A204.1 (cell line): ENCODE results near the gene XRN1.
"Not testable (repeated sequence)": the region's sequence is repeated elsewhere in the genome, so short reads cannot be mapped to it uniquely, and the experiment has no call there.

ENCODE experiments used
- FAIRE-seq: peaks from 2 replicates; lab custom pipeline; 2012; peaks lifted over from hg19 to GRCh38; lab: Jason Lieb, UNC

XRN1 gene

GRCh38 chr3:142438096-142438495 is 9.7 kb downstream of the XRN1 start:
- not testable (repeated sequence) for FAIRE-seq

GRCh38 chr3:142436951-142437585 is 10.8 kb downstream of the XRN1 start:
- peak; percentile 16 for FAIRE-seq

- FAIRE-seq, result no peak
Measured at GRCh38 chr3:142434503-142434902, 13.3 kb downstream of the XRN1 start.

GRCh38 chr3:142433110-142433509 is 14.7 kb downstream of the XRN1 start:
- FAIRE-seq, result no peak

GRCh38 chr3:142429582-142429981 is 18.3 kb downstream of the XRN1 start:
- FAIRE-seq, result no peak

GRCh38 chr3:142424754-142425153 is 23.1 kb downstream of the XRN1 start:
- FAIRE-seq, result no peak

GRCh38 chr3:142418926-142419592 is 28.8 kb downstream of the XRN1 start:
- FAIRE-seq, result no peak

- no peak for FAIRE-seq
Measured at GRCh38 chr3:142417302-142417701, 30.5 kb downstream of the XRN1 start.

GRCh38 chr3:142400537-142400936 is 47.3 kb downstream of the XRN1 start:
- not testable (repeated sequence) for FAIRE-seq

- FAIRE-seq, result no peak
Measured at GRCh38 chr3:142394921-142395622, 52.8 kb downstream of the XRN1 start.

- FAIRE-seq, result no peak
Measured at GRCh38 chr3:142385078-142385477, 62.8 kb downstream of the XRN1 start.

- no peak for FAIRE-seq
Measured at GRCh38 chr3:142374687-142375086, 73.2 kb downstream of the XRN1 start.

GRCh38 chr3:142369576-142369975 is 78.3 kb downstream of the XRN1 start:
- FAIRE-seq, result not testable (repeated sequence)

GRCh38 chr3:142366434-142366833 is 81.4 kb downstream of the XRN1 start:
- FAIRE-seq, result peak; percentile 29

GRCh38 chr3:142363936-142364467 is 83.8 kb downstream of the XRN1 start:
- FAIRE-seq, result no peak

- not testable (repeated sequence) for FAIRE-seq
Measured at GRCh38 chr3:142363433-142363832, 84.4 kb downstream of the XRN1 start.

GRCh38 chr3:142359367-142359766 is 88.5 kb downstream of the XRN1 start:
- FAIRE-seq, result no peak

- FAIRE-seq, result no peak
Measured at GRCh38 chr3:142356818-142357217, 91.0 kb downstream of the XRN1 start.

- no peak for FAIRE-seq
Measured at GRCh38 chr3:142355692-142356091, 92.1 kb downstream of the XRN1 start.

- FAIRE-seq, result no peak
Measured at GRCh38 chr3:142354076-142354475, 93.8 kb downstream of the XRN1 start.

GRCh38 chr3:142353571-142353970 is 94.3 kb downstream of the XRN1 start:
- no peak for FAIRE-seq

- not testable (repeated sequence) for FAIRE-seq
Measured at GRCh38 chr3:142352698-142353097, 95.1 kb downstream of the XRN1 start.

GRCh38 chr3:142348460-142348859 is 99.4 kb downstream of the XRN1 start:
- no peak for FAIRE-seq
